ENCODE data around the gene GCN1.
"Not testable (repeated sequence)": the region's sequence is repeated elsewhere in the genome, so short reads cannot be mapped to it uniquely, and the experiment has no call there.

Gene GCN1

DNA sequence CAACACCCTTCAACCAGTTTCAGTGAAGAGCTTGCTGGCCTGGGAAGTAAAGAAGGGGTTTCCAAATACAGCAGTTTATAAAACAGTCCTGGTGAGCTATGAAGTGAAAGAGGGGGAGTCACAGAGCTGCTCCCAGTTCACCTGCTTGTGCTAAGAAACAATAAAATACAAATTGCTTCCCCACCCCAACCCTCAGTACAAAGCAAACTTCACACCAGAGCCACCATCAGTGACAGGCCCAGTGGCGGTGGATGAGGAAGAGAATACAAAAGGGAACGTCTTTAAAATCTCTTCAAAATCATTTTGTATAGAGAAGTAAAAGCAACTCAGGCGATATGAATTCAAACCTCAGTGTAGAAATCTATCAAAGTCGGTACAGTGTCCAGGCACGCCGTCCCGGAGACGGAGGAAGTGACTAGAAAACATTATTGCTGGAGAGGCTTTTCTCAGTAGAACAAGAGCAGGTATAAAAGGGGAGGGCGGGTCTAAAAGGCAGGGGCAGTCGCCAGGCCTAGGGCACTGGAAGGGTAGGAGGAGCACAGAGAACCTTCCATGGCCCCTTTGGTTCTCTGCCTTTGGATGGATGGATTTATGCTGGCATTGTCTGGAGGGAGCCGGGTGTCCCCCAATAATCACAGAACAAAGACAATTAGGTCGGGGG lies 16.9 kb upstream of the GCN1 start:
- no peaks in the 10 kb centered on the region for H3K9me3 ChIP-seq (ENCODE audit: control insufficient read depth, low read length)
- 93 to 96% methylated on average over 6 to 8 of the region's 12 CpGs for WGBS, 2 experiments (ENCODE audit: insufficient coverage in 2 of 2)
- H3K4me3 ChIP-seq (ENCODE audit: extremely low read depth, insufficient read depth, low read length, poor library complexity, severe bottlenecking): no peak overlapping the region
- no peaks in the 10 kb centered on the region for H3K4me1 ChIP-seq (ENCODE audit: control insufficient read depth, insufficient read depth, low read length, poor library complexity, severe bottlenecking)
- no peak overlapping the region for H3K27ac ChIP-seq (ENCODE audit: low read depth, low read length, severe bottlenecking)
- peaks cover 88% of the 10 kb centered on the region for H3K36me3 ChIP-seq (ENCODE audit: control insufficient read depth, insufficient read depth, low read length)

DNA sequence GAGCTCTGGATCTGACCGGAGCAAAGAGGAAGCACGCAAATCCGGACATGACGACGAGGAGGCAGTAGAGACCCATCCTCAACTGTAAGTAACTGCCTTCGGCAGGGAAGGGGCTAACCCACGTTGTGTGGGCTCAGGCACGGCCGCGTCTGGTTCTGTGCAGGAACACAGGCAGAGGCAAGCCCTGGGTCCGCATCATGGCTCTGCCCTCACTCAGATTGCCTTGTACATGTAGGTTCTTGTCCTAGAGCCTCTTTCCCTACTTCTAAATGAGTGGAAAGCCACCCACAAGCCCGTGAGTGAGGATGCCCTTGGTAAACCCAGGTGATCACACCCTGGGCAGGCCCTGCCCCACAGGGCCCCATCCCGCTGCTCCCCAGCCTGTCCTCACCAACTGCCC lies 15.3 kb upstream of the GCN1 start:
- Histone ChIP-seq H3K36me3 (ENCODE audit: control insufficient read depth, insufficient read depth, low read length) (peaks cover 78% of the 10 kb centered on the region), H3K4me3 (ENCODE audit: extremely low read depth, insufficient read depth, low read length, poor library complexity, severe bottlenecking) (no peak overlapping the region), H3K4me1 (ENCODE audit: control insufficient read depth, insufficient read depth, low read length, poor library complexity, severe bottlenecking) (no peaks in the 10 kb centered on the region), H3K9me3 (ENCODE audit: control insufficient read depth, low read length) (no peaks in the 10 kb centered on the region), H3K27ac (ENCODE audit: low read depth, low read length, severe bottlenecking) (no peak overlapping the region)
- 93 to 98% methylated on average over 12 to 13 of the region's 13 CpGs for WGBS, 2 experiments (ENCODE audit: insufficient coverage in 2 of 2)

DNA sequence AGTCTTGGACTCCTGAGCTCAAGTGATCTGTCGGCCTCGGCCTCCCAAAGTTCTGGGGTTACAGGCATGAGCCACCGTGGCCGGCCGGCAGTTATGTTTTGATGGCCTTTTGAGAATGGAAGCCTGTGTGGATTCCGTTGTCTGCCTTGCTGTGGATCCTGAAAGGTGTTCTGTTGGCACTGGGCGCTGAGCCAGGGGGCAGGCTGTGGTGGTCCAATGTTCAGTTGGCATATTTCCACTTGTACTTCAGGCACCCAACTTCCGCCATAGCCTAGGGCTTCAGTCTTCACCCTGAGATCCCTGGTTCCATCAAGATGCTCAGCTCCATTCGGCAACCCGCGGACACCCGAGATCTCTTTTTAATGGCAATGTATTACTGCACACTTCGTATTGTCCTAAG lies 12.7 kb upstream of the GCN1 start:
- Histone ChIP-seq H3K4me1 (ENCODE audit: control insufficient read depth, insufficient read depth, low read length, poor library complexity, severe bottlenecking) (no peaks in the 10 kb centered on the region), H3K4me3 (ENCODE audit: extremely low read depth, insufficient read depth, low read length, poor library complexity, severe bottlenecking) (no peak overlapping the region), H3K9me3 (ENCODE audit: control insufficient read depth, low read length) (no peaks in the 10 kb centered on the region), H3K27ac (ENCODE audit: low read depth, low read length, severe bottlenecking) (no peak overlapping the region), H3K36me3 (ENCODE audit: control insufficient read depth, insufficient read depth, low read length) (peaks cover 52% of the 10 kb centered on the region)
- WGBS, 2 experiments (ENCODE audit: insufficient coverage in 2 of 2): 93 to 100% methylated on average over 11 to 13 of the region's 13 CpGs

DNA sequence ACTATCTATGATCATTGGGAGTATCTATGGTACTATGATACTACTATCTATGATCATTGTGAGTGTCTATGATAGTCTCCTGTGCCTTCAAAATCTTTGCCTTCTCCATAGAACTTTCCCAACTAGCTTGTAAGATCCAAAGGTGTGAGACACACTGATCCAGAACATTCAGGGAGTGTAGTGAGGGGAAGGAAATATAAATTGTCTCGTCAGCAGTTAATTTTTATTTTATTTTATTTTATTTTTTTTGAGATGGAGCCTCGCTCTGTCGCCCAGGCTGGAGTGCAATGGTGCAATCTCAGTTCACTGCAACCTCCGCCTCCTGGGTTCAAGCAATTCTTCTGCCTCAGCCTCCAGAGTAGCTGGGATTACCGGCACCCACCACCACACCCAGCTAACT lies 12.3 kb upstream of the GCN1 start:
- H3K36me3 ChIP-seq (ENCODE audit: control insufficient read depth, insufficient read depth, low read length): peaks cover 48% of the 10 kb centered on the region
- H3K4me3 ChIP-seq (ENCODE audit: extremely low read depth, insufficient read depth, low read length, poor library complexity, severe bottlenecking); H3K9me3 ChIP-seq (ENCODE audit: control insufficient read depth, low read length); H3K27ac ChIP-seq (ENCODE audit: low read depth, low read length, severe bottlenecking); H3K4me1 ChIP-seq (ENCODE audit: control insufficient read depth, insufficient read depth, low read length, poor library complexity, severe bottlenecking): not testable (repeated sequence)
- 80 to 100% methylated on average over 1 to 2 of the region's 5 CpGs for WGBS, 2 experiments (ENCODE audit: insufficient coverage in 2 of 2)

DNA sequence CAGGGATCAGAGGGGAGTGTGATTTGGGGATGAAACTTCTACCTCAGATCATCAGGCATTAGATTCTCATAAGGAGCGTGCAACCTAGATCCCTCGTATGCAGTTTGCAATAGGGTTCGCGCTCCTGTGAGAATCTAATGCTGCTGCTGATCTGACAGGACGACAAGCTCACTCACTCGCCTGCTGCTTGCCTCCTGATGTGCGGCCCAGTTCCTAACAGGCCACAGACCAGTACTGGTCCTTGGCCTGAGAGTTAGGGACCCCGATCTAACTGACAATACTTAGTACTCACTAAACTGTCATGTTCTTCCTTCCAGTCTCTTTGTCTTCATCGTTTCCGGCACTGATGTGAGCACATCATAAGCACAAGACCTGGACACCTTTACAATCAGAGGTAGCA lies 11.7 kb upstream of the GCN1 start:
- no peaks in the 10 kb centered on the region for H3K4me1 ChIP-seq (ENCODE audit: control insufficient read depth, insufficient read depth, low read length, poor library complexity, severe bottlenecking)
- H3K4me3 ChIP-seq (ENCODE audit: extremely low read depth, insufficient read depth, low read length, poor library complexity, severe bottlenecking): no peak overlapping the region
- peaks cover 43% of the 10 kb centered on the region for H3K36me3 ChIP-seq (ENCODE audit: control insufficient read depth, insufficient read depth, low read length)
- WGBS, 2 experiments (ENCODE audit: insufficient coverage in 2 of 2): 95% methylated on average over 10 of the region's 10 CpGs
- no peaks in the 10 kb centered on the region for H3K9me3 ChIP-seq (ENCODE audit: control insufficient read depth, low read length)
- no peak overlapping the region for H3K27ac ChIP-seq (ENCODE audit: low read depth, low read length, severe bottlenecking)

DNA sequence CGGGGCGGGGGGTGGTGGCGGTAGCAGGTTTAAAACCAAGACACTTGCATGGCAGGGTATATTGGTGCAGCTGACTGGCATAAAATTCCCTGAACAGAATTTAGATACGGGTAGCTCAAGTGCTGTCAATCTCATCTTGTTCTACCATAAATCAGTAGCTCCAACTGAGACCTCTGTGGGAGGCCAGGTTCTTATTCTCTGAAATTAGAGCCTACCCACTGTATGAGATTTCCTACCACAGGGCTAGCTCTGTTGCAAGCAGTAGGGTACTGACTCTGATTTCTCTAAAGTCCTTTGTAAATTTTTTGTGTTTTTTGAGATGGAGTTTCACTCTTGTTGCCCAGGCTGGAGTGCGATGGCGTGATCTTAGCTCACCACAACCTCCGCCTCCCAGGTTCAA lies 9.7 kb upstream of the GCN1 start:
- 92 to 100% methylated on average over 1 to 7 of the region's 7 CpGs for WGBS, 2 experiments (ENCODE audit: insufficient coverage in 2 of 2)
- Histone ChIP-seq H3K9me3 (ENCODE audit: control insufficient read depth, low read length) (no peaks in the 10 kb centered on the region), H3K27ac (ENCODE audit: low read depth, low read length, severe bottlenecking) (no peak overlapping the region), H3K4me3 (ENCODE audit: extremely low read depth, insufficient read depth, low read length, poor library complexity, severe bottlenecking) (no peak overlapping the region), H3K36me3 (ENCODE audit: control insufficient read depth, insufficient read depth, low read length) (peaks cover 35% of the 10 kb centered on the region), H3K4me1 (ENCODE audit: control insufficient read depth, insufficient read depth, low read length, poor library complexity, severe bottlenecking) (peaks cover 5% of the 10 kb centered on the region)

DNA sequence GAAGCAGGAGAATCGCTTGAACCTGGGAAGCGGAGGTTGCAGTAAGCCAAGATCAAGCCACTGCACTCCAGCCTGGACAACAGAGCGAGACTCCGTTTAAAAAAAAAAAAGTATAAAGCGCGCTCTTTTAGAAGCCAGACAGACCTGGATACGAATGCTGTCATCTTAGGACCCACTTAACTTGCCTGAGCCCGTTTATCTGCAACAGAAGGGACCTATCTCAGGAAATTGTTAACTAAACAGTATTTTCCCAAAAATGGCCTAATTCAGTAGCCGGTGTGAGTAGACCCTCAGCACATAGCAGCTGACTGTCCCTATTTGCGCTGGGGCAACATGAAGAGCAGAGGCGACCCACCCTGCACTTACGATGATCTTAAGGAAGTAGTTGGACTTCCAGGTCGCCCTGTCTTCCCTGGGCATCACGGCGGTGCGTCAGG lies 5.9 kb upstream of the GCN1 start:
- H3K4me1 ChIP-seq (ENCODE audit: control insufficient read depth, insufficient read depth, low read length, poor library complexity, severe bottlenecking): peaks cover 24% of the 10 kb centered on the region
- H3K9me3 ChIP-seq (ENCODE audit: control insufficient read depth, low read length): no peaks in the 10 kb centered on the region
- H3K4me3 ChIP-seq (ENCODE audit: extremely low read depth, insufficient read depth, low read length, poor library complexity, severe bottlenecking): peak overlapping the region; percentile 90
- peaks cover 46% of the 10 kb centered on the region for H3K36me3 ChIP-seq (ENCODE audit: control insufficient read depth, insufficient read depth, low read length)
- 2 to 3% methylated on average over 13 to 14 of the region's 16 CpGs for WGBS, 2 experiments (ENCODE audit: insufficient coverage in 2 of 2)
- peak overlapping the region; percentile 68 for H3K27ac ChIP-seq (ENCODE audit: low read depth, low read length, severe bottlenecking)

DNA sequence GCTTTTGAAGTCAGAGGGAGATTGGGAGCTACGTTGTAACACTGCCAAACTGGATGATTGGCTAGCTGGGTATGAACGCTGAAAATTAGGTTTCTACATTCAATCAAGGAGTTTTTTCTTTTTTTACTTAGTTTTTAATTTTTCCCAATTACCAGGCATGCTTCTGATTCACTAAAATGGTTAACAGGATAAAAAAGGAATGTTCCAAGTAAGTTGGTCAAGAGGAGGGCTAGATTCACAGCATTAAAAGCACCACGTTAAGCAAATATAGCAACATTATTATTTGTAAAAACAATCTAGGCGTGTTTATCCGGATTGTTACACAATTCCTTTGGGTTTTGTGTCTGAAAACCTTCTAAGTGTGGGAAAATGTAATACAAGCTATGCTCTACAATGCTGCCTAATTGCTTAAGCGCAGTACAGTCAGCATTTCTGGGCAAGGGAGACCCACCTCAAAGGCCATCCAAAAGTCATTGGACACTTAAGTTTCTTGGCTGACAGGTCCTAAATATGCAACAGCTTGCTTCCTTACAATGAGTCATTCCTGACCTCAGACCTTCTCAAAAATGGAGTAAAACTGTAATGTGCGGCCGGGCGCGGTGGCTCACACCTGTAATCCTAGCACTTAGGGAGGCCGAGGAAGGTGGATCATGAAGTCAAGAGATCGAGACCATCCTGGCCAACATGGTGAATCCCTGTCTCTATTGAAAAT lies 5.2 kb upstream of the GCN1 start:
- peaks cover 24% of the 10 kb centered on the region for H3K4me1 ChIP-seq (ENCODE audit: control insufficient read depth, insufficient read depth, low read length, poor library complexity, severe bottlenecking)
- H3K36me3 ChIP-seq (ENCODE audit: control insufficient read depth, insufficient read depth, low read length): peaks cover 46% of the 10 kb centered on the region
- WGBS, 2 experiments (ENCODE audit: insufficient coverage in 2 of 2): 9 to 10% methylated on average over 6 to 7 of the region's 12 CpGs
- H3K9me3 ChIP-seq (ENCODE audit: control insufficient read depth, low read length): no peaks in the 10 kb centered on the region
- H3K4me3 ChIP-seq (ENCODE audit: extremely low read depth, insufficient read depth, low read length, poor library complexity, severe bottlenecking): peak overlapping the region; percentile 90
- peak overlapping the region; percentile 68 for H3K27ac ChIP-seq (ENCODE audit: low read depth, low read length, severe bottlenecking)

DNA sequence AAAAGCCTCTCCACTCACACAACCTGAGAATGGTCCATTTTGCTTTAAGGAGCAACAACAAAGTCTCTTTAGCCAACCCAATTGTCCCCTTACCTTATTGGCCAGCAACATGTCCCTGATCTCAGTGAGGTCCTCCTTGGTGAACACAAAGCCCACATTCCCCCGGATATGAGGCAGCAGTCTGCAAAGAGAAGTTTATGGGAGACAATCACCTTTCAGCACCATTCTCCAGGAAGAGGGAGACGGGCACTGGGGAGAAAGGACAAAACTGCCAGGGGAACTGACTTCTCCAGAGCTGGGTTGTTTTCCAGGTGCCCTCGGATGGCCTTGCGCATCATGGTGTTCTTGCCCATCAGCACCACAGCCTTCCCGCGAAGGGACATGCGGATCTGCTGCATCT lies 4.5 kb upstream of the GCN1 start:
- H3K4me1 ChIP-seq (ENCODE audit: control insufficient read depth, insufficient read depth, low read length, poor library complexity, severe bottlenecking): peaks cover 24% of the 10 kb centered on the region
- WGBS, 2 experiments (ENCODE audit: insufficient coverage in 2 of 2): 60 to 97% methylated on average over 1 to 3 of the region's 7 CpGs
- H3K27ac ChIP-seq (ENCODE audit: low read depth, low read length, severe bottlenecking): peak overlapping the region; percentile 68
- H3K36me3 ChIP-seq (ENCODE audit: control insufficient read depth, insufficient read depth, low read length): peaks cover 46% of the 10 kb centered on the region
- H3K4me3 ChIP-seq (ENCODE audit: extremely low read depth, insufficient read depth, low read length, poor library complexity, severe bottlenecking): peak overlapping the region; percentile 90
- no peaks in the 10 kb centered on the region for H3K9me3 ChIP-seq (ENCODE audit: control insufficient read depth, low read length)

DNA sequence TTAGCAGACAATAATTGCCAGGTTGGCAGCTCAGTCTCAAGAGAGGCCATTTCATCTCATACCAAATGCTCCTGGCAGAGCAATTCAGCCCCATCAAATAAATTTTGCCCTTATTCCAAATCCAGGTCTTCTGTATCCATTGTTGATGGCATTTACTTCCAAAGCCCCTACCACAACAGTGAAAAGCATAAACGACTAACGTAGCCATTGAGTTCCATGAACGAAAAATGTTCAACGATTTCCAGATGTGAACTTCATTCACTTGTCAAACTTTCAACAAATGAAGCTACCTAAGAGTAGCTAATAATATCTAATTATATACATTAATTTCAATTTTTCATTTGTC lies 3.0 kb upstream of the GCN1 start:
- 96 to 100% methylated on average over 1 to 3 of the region's 4 CpGs for WGBS, 2 experiments (ENCODE audit: insufficient coverage in 2 of 2)
- no peak overlapping the region for H3K27ac ChIP-seq (ENCODE audit: low read depth, low read length, severe bottlenecking)
- H3K4me1 ChIP-seq (ENCODE audit: control insufficient read depth, insufficient read depth, low read length, poor library complexity, severe bottlenecking): peaks cover 24% of the 10 kb centered on the region
- no peaks in the 10 kb centered on the region for H3K9me3 ChIP-seq (ENCODE audit: control insufficient read depth, low read length)
- peaks cover 46% of the 10 kb centered on the region for H3K36me3 ChIP-seq (ENCODE audit: control insufficient read depth, insufficient read depth, low read length)
- no peak overlapping the region for H3K4me3 ChIP-seq (ENCODE audit: extremely low read depth, insufficient read depth, low read length, poor library complexity, severe bottlenecking)

Measured in mesodermal cell (in vitro differentiated cells).